ENCODE data around the gene ZNF761. TPM values are rescaled to one million over a fixed set of nuclear protein-coding genes. Genes with fewer than 3 reads are reported as not detected.

Gene ZNF761
- total and polyA plus RNA-seq, 2 of the 13 experiments (the other 11 are each of a cell fraction or from before 2014, with no cell fraction given), result 11.6 to 16.2 TPM

DNA sequence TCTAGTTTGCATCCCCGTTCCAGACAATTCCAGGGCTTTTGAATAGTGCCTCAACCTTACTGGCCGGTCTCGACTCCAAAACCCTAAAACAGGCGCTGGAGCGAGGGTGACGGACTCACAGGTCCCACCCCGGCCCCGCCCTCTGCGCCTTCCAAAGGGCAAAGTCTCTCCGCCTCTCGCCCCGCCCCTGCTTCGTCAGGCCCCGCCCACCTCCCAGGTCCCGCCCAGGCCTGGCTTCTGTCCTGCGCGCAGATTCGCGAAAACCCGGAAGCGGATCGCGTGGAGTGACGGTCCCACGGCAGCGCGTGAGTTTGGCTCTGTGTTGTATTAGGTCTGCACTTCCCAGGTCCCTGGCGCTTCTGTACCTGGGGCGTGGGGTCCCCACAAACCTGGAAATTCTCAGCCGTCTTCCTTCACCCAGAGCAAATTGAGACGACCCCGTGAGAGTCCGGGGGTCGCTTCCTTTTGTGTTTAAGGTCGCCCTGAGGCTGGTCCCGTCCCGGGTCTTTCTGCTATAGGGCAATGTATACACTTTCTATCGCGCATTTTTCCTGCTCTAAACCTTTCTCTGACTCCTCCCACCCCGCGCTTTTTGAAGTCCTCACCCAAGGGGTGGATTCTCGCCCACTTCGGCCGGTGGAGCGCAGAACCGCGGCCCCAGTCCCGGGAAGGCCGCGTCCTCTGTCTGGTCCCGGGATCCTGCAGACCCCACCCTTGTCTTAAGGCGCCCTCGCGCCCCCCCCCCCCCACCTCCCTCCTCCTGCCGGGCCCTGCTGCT is 35.9 kb downstream of the ZNF761 start, which contains the start of gene ZNF813 (continued):
- TF ChIP-seq, protein P1, sequence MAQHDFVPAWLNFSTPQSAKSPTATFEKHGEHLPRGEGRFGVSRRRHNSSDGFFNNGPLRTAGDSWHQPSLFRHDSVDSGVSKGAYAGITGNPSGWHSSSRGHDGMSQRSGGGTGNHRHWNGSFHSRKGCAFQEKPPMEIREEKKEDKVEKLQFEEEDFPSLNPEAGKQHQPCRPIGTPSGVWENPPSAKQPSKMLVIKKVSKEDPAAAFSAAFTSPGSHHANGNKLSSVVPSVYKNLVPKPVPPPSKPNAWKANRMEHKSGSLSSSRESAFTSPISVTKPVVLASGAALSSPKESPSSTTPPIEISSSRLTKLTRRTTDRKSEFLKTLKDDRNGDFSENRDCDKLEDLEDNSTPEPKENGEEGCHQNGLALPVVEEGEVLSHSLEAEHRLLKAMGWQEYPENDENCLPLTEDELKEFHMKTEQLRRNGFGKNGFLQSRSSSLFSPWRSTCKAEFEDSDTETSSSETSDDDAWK (CRISPR knock-in tag; IDR thresholded peaks at IDR 0.05), result no peak
- TF ChIP-seq, protein P2, sequence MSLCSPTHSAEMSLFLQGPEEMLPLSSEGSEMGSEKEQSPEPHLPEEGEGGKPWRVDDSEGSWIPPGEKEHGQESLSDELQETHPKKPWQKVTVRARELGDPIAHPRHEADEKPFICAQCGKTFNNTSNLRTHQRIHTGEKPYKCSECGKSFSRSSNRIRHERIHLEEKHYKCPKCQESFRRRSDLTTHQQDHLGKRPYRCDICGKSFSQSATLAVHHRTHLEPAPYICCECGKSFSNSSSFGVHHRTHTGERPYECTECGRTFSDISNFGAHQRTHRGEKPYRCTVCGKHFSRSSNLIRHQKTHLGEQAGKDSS (CRISPR knock-in tag; IDR thresholded peaks at IDR 0.05; ENCODE audit: borderline replicate concordance, low read depth), result no peak; the same call in 1 of the 2 replicates
- TF ChIP-seq POGZ (CRISPR knock-in tag; IDR thresholded peaks at IDR 0.05), result no peak
- no peak for TF ChIP-seq TCF12 (IDR thresholded peaks at IDR 0.05)
- TF ChIP-seq TCF12 (CRISPR knock-in tag; IDR thresholded peaks at IDR 0.05), result no peak
- TF ChIP-seq ZNF234 (CRISPR knock-in tag; conservative IDR thresholded peaks at IDR 0.05), result no peak
- TF ChIP-seq, protein P3, sequence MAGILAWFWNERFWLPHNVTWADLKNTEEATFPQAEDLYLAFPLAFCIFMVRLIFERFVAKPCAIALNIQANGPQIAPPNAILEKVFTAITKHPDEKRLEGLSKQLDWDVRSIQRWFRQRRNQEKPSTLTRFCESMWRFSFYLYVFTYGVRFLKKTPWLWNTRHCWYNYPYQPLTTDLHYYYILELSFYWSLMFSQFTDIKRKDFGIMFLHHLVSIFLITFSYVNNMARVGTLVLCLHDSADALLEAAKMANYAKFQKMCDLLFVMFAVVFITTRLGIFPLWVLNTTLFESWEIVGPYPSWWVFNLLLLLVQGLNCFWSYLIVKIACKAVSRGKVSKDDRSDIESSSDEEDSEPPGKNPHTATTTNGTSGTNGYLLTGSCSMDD (CRISPR knock-in tag; IDR thresholded peaks at IDR 0.05), result no peak
- TF ChIP-seq SALL1 (CRISPR knock-in tag; IDR thresholded peaks at IDR 0.05), result no peak; the same call in none of the 2 replicates
- TF ChIP-seq SRY (CRISPR knock-in tag; IDR thresholded peaks at IDR 0.05), result no peak
- TF ChIP-seq CREM (IDR thresholded peaks at IDR 0.05), result peak; percentile 40
- no peak for TF ChIP-seq CREM (CRISPR knock-in tag; IDR thresholded peaks at IDR 0.05)
- TF ChIP-seq POLR2G (IDR thresholded peaks at IDR 0.05; ENCODE audit: low read depth, low read length), result peak; percentile 77
- TF ChIP-seq, protein P4, sequence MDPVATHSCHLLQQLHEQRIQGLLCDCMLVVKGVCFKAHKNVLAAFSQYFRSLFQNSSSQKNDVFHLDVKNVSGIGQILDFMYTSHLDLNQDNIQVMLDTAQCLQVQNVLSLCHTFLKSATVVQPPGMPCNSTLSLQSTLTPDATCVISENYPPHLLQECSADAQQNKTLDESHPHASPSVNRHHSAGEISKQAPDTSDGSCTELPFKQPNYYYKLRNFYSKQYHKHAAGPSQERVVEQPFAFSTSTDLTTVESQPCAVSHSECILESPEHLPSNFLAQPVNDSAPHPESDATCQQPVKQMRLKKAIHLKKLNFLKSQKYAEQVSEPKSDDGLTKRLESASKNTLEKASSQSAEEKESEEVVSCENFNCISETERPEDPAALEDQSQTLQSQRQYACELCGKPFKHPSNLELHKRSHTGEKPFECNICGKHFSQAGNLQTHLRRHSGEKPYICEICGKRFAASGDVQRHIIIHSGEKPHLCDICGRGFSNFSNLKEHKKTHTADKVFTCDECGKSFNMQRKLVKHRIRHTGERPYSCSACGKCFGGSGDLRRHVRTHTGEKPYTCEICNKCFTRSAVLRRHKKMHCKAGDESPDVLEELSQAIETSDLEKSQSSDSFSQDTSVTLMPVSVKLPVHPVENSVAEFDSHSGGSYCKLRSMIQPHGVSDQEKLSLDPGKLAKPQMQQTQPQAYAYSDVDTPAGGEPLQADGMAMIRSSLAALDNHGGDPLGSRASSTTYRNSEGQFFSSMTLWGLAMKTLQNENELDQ (CRISPR knock-in tag; IDR thresholded peaks at IDR 0.05; ENCODE audit: borderline replicate concordance), result no peak
- TF ChIP-seq SPEN (CRISPR knock-in tag; IDR thresholded peaks at IDR 0.05; ENCODE audit: low read depth), result no peak; the same call in 1 of the 2 replicates
- TF ChIP-seq, protein P5, sequence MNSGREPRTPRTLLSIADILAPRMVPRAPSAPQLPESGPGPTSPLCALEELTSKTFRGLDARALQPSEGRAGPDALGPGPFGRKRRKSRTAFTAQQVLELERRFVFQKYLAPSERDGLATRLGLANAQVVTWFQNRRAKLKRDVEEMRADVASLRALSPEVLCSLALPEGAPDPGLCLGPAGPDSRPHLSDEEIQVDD (CRISPR knock-in tag; IDR thresholded peaks at IDR 0.05; ENCODE audit: borderline replicate concordance), result no peak
- no peak for TF ChIP-seq PCBP1 (IDR thresholded peaks at IDR 0.05; ENCODE audit: borderline replicate concordance, low read depth, low read length)
- TF ChIP-seq DPF2 (CRISPR knock-in tag; IDR thresholded peaks at IDR 0.05; ENCODE audit: borderline replicate concordance, low read depth), result no peak
- no peak for TF ChIP-seq MIER3 (CRISPR knock-in tag; IDR thresholded peaks at IDR 0.05; ENCODE audit: borderline replicate concordance)
- TF ChIP-seq, protein P6, sequence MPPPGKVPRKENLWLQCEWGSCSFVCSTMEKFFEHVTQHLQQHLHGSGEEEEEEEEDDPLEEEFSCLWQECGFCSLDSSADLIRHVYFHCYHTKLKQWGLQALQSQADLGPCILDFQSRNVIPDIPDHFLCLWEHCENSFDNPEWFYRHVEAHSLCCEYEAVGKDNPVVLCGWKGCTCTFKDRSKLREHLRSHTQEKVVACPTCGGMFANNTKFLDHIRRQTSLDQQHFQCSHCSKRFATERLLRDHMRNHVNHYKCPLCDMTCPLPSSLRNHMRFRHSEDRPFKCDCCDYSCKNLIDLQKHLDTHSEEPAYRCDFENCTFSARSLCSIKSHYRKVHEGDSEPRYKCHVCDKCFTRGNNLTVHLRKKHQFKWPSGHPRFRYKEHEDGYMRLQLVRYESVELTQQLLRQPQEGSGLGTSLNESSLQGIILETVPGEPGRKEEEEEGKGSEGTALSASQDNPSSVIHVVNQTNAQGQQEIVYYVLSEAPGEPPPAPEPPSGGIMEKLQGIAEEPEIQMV (CRISPR knock-in tag; IDR thresholded peaks at IDR 0.05; ENCODE audit: low read depth), result no peak
- no peak for TF ChIP-seq ZNF619 (CRISPR knock-in tag; IDR thresholded peaks at IDR 0.05)
- TF ChIP-seq KLF13 (CRISPR knock-in tag; IDR thresholded peaks at IDR 0.05), result no peak
- TF ChIP-seq ZBTB1 (CRISPR knock-in tag; IDR thresholded peaks at IDR 0.05; ENCODE audit: borderline replicate concordance), result no peak

Data from HepG2 (cell line).